HCT116 (cell line): ENCODE data around the gene LINGO3. TPM values are rescaled to one million over a fixed set of nuclear protein-coding genes. Genes with fewer than 3 reads are reported as not detected.

Experiments
- ATAC-seq: fragments of 200-7000 bp; cut with Tn5 transposase; 2 replicates; pipeline ENCODE4 v1.9.1; 2020; ENCODE audit warnings: mild to moderate bottlenecking, moderate library complexity
- BruUV-seq: library from RNA; stranded (reverse); fragments of 400-500 nt; replicated peaks from 2 replicates; lab custom pipeline; 2021; lab: Mats Ljungman, UMichigan
- CTCF ChIA-PET: fragments of 300-600 bp; sonication (Branson Sonifier 250); formaldehyde crosslinking; loops from one replicate; lab custom pipeline; 2021; ENCODE audit warnings: antibody characterized with exemption; lab: Charles Lee
- POLR2A ChIA-PET: fragments of 300-600, 350-600 bp; sonication (Branson Sonifier 250); formaldehyde crosslinking; loops from one replicate; lab custom pipeline; 2021; ENCODE audit warnings: antibody characterized with exemption; lab: Charles Lee
- RAD21 ChIA-PET, 2 experiments: fragments of 300-600 bp; sonication (Branson Sonifier 250); formaldehyde crosslinking; loops; one replicate each; lab custom pipeline; 2023; ENCODE audit warnings: low total read pairs in 2 of 2; ENCODE audit not compliant: uncharacterized antibody in 2 of 2, unreplicated experiment in 2 of 2, low non-redundant PET in 1 of 2; lab: Charles Lee
- DNase-seq: peaks from one replicate; pipeline ENCODE4 v3.0.0-alpha.2; 2010; ENCODE audit warnings: low read depth, low spot score
- H2AFZ ChIP-seq: fragments of 200-600 bp; shearing (Covaris generic), sonication (generic); 2 replicates; pipeline ENCODE4 v1.6.1; 2017; ENCODE audit warnings: low read depth, mixed run types, mixed read lengths, antibody characterized with exemption, low read length; ENCODE audit not compliant: poor library complexity, severe bottlenecking
- H3K27ac ChIP-seq: 2 replicates; pipeline ENCODE4 v1.5.1; 2012; ENCODE audit warnings: low read depth, low read length
- H3K27me3 ChIP-seq: fragments of 200-600 bp; sonication (generic); 2 replicates; pipeline ENCODE4 v1.6.1; 2016; ENCODE audit warnings: mixed run types, low read length, mixed read lengths; ENCODE audit not compliant: insufficient read depth
- H3K36me3 ChIP-seq, 2 experiments: fragments of 200-500 bp in 1 of 2; fragments of 200-600 bp in 1 of 2; sonication (Bioruptor generic) in 1 of 2; sonication (generic) in 1 of 2; 2 replicates each; pipeline versions ENCODE4 v1.5.1 to v1.6.1; 2014 to 2016; ENCODE audit warnings: low read length in 2 of 2, inconsistent platforms in 1 of 2, mixed read lengths in 1 of 2, mixed run types in 1 of 2; ENCODE audit not compliant: insufficient read depth in 2 of 2, control insufficient read depth in 1 of 2
- H3K4me1 ChIP-seq, 2 experiments: fragments of 200-600 bp in 1 of 2; sonication (generic) in 1 of 2; 2 replicates each; pipeline versions ENCODE4 v1.5.1 to v1.6.1; 2012 to 2017; ENCODE audit warnings: low read length in 2 of 2, inconsistent platforms in 1 of 2, mild to moderate bottlenecking in 1 of 2, mixed read lengths in 1 of 2, mixed run types in 1 of 2, moderate library complexity in 1 of 2; ENCODE audit not compliant: insufficient read depth in 2 of 2, control insufficient read depth in 1 of 2
- H3K4me2 ChIP-seq: fragments of 200-600 bp; sonication (generic); 2 replicates; pipeline ENCODE4 v1.6.1; 2017; ENCODE audit warnings: mixed run types, low read length, mixed read lengths
- H3K4me3 ChIP-seq, 2 experiments: fragments of 200-600 bp in 1 of 2; sonication (generic) in 1 of 2; replicated peaks in 1 of 2; 2 replicates each; pipeline ENCODE4 v1.5.1; 2011 to 2016; ENCODE audit warnings: low read length in 2 of 2, control low read depth in 1 of 2, low read depth in 1 of 2, mild to moderate bottlenecking in 1 of 2, mixed read lengths in 1 of 2, mixed run types in 1 of 2
- H3K79me2 ChIP-seq: fragments of 200-600 bp; sonication (generic); 2 replicates; pipeline ENCODE4 v1.6.1; 2017; ENCODE audit warnings: mild to moderate bottlenecking, mixed run types, low read length, moderate library complexity, mixed read lengths; ENCODE audit not compliant: insufficient read depth
- H3K9ac ChIP-seq: fragments of 200-600 bp; sonication (generic); 2 replicates; pipeline ENCODE4 v1.6.1; 2016; ENCODE audit warnings: low read length, mixed read lengths
- H3K9me2 ChIP-seq: fragments of 200-600 bp; sonication (generic), shearing (Covaris generic); 2 replicates; pipeline ENCODE4 v1.6.1; 2017; ENCODE audit warnings: mixed run types, mild to moderate bottlenecking, moderate library complexity; ENCODE audit not compliant: insufficient read depth
- H3K9me3 ChIP-seq, 2 experiments: fragments of 200-500 bp in 1 of 2; fragments of 200-600 bp in 1 of 2; sonication (Bioruptor generic) in 1 of 2; sonication (generic) in 1 of 2; 2 replicates each; pipeline ENCODE4 v1.6.1; 2014 to 2017; ENCODE audit warnings: low read length in 2 of 2, mixed read lengths in 2 of 2, inconsistent platforms in 1 of 2, low read depth in 1 of 2, mild to moderate bottlenecking in 1 of 2, mixed run types in 1 of 2, moderate library complexity in 1 of 2; ENCODE audit not compliant: control insufficient read depth in 1 of 2, insufficient read depth in 1 of 2
- H4K20me1 ChIP-seq: fragments of 200-600 bp; sonication (generic), shearing (Covaris generic); 2 replicates; pipeline ENCODE4 v1.6.1; 2017; ENCODE audit warnings: mixed run types, mild to moderate bottlenecking, moderate library complexity; ENCODE audit not compliant: insufficient read depth
- ATF3 ChIP-seq: IDR thresholded peaks from 2 replicates; pipeline ENCODE4 v1.6.1; 2012
- CEBPB ChIP-seq: IDR thresholded peaks from 2 replicates; pipeline ENCODE4 v1.6.1; 2012; ENCODE audit warnings: low read depth
- EGR1 ChIP-seq: IDR thresholded peaks from 2 replicates; pipeline ENCODE4 v1.6.1; 2012; ENCODE audit warnings: low read depth
- ELF1 ChIP-seq: IDR thresholded peaks from 2 replicates; pipeline ENCODE4 v1.6.1; 2012; ENCODE audit warnings: low read depth, borderline replicate concordance
- EZH2phosphoT487 ChIP-seq: fragments of 200-600 bp; IDR thresholded peaks from 2 replicates; pipeline ENCODE4 v1.6.1; 2018; ENCODE audit warnings: antibody characterized with exemption, borderline replicate concordance
- JUND ChIP-seq: IDR thresholded peaks from 2 replicates; pipeline ENCODE4 v1.6.1; 2012
- MAX ChIP-seq: IDR thresholded peaks from 2 replicates; pipeline ENCODE4 v1.6.1; 2012
- POLR2AphosphoS5 ChIP-seq: IDR thresholded peaks from 2 replicates; pipeline ENCODE4 v1.6.1; 2011; ENCODE audit warnings: mild to moderate bottlenecking, low read depth, low read length, moderate library complexity
- RAD21 ChIP-seq: IDR thresholded peaks from 2 replicates; pipeline ENCODE4 v1.6.1; 2012; ENCODE audit warnings: low read depth, mild to moderate bottlenecking
- SIN3A ChIP-seq: IDR thresholded peaks from 2 replicates; pipeline ENCODE4 v1.6.1; 2012; ENCODE audit warnings: low read depth
- TCF7L2 ChIP-seq: IDR thresholded peaks from 2 replicates; pipeline ENCODE4 v1.7.0; 2011; ENCODE audit warnings: borderline replicate concordance, inconsistent platforms; ENCODE audit not compliant: insufficient read depth, insufficient read length; ENCODE audit errors: extremely low read depth
- YY1 ChIP-seq: IDR thresholded peaks from 2 replicates; pipeline ENCODE4 v1.6.1; 2011; ENCODE audit warnings: low read length, low read depth, moderate library complexity, mild to moderate bottlenecking; ENCODE audit not compliant: insufficient replicate concordance; ENCODE audit errors: extremely low read depth
- ZFX ChIP-seq: fragments of 450-650 bp; IDR thresholded peaks from 2 replicates; pipeline ENCODE4 v1.6.1; 2017
- ZNF274 ChIP-seq: fragments of 200-500 bp; sonication (Bioruptor generic); IDR thresholded peaks from 2 replicates; pipeline ENCODE4 v1.6.1; 2014; ENCODE audit warnings: mild to moderate bottlenecking, low read depth, low read length, inconsistent platforms
- intact Hi-C: fragments of 100-400 bp; cut with micrococcal nuclease; formaldehyde crosslinking; loops from 2 replicates; pipeline ENCODE4 v1.10.0; 2022
- total RNA-seq: library from RNA; stranded (reverse); gene quantifications from one replicate; pipeline ENCODE4 v1.2.1, GENCODE V29; 2021; ENCODE audit not compliant: unreplicated experiment

Gene LINGO3
- total RNA-seq, 1 experiment from 2014 or later: not detected

DNA sequence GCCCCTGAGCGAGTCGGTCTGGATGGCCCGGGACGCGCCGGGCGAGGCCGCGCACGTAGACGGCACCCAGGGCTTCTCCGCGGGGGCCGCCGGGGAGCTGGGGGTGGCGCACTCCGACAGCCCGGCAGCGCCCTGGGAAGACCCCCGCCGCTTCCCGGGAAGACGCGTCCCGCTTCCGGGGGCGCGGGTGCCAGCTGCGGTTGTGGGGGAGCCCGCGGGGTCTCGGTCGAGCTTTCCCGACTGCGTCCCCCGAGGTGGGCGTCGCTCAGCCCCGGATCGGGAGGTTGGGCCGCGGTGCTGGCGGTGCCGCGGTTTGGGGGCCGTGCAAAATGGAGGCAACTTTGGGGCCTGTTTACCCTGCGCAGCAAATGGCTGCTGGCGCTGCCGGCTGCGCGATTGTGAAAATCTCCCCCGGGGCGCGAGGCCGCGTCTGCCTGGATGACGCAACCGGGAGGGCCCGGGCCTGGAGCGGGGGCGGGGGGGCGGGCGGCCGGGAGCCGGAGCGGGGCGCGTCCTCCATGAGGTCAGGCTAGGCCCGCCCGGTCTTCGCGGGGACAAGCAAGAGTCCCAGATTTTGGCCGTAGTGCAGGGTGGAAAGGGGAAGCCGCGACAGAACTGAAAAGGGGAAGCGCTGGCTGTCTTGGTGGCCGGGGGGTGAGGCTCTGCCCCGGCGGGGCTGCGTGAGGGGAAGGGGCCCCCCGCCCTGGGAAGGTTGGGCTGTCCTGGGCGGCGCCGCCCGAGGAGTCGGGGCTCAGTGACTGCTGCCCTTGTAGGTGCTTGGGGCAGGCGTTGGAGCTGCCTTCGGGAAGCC is 37.3 kb downstream of the LINGO3 start:
- TF ChIP-seq MAX (no peak), ZNF274 (no peak), ATF3 (no peak), JUND (no peak), ELF1 (no peak), POLR2AphosphoS5 (peak; percentile 24; the same call in 1 of the 2 replicates), TCF7L2 (no peak), RAD21 (no peak), SIN3A (no peak; the same call in 1 of the 2 replicates), EGR1 (peak; percentile 38; the same call in 1 of the 2 replicates), YY1 (no peak), EZH2phosphoT487 (no peak), CEBPB (no peak), ZFX (peak; percentile 34; the same call in 1 of the 2 replicates)
- H3K4me1 ChIP-seq: peaks cover 22 to 56% of the 10 kb centered on the region in 2 experiments
- no peaks in the 10 kb centered on the region for H3K9me3 ChIP-seq
- H3K9me2 ChIP-seq: no peaks in the 10 kb centered on the region
- H3K4me3 ChIP-seq: peak overlapping the region; percentile 97 to 98
- ChIA-PET RAD21 (no interaction called here), CTCF (interaction anchor here (1.4 kb wide), 1 partner anchor 10 kb away, joined by 4 read pairs; no protein-coding TSS in a partner anchor), POLR2A (interaction anchor here (0.8 to 1.3 kb wide), 5 partner anchors 9 to 129 kb away, joined by 3 to 4 read pairs (median 3); no protein-coding TSS in a partner anchor)
- peak overlapping the region; percentile 99 for H3K9ac ChIP-seq
- DNase-seq: no peak
- H3K27ac ChIP-seq: peak overlapping the region; percentile 98
- no peaks in the 10 kb centered on the region for H3K27me3 ChIP-seq
- peak overlapping the region; percentile 76 for H3K4me2 ChIP-seq
- BruUV-seq: no TSS peak
- no peak for ATAC-seq
- H3K79me2 ChIP-seq: peaks cover 51% of the 10 kb centered on the region
- peaks cover 13 to 28% of the 10 kb centered on the region in 2 experiments; a peak in 2 of 4 replicates for H3K36me3 ChIP-seq
- H2AFZ ChIP-seq: no peak overlapping the region
- intact Hi-C loops: no loop called here
- peaks cover 18% of the 10 kb centered on the region; the same call in 1 of the 2 replicates for H4K20me1 ChIP-seq
